Omental fat pad (tissue), 4 donors: ENCODE results near the gene CDT1. TPM values are rescaled to one million over a fixed set of nuclear protein-coding genes. Genes with fewer than 3 reads are reported as not detected.

Experiments
- ATAC-seq: fragments of 150-250 bp; one replicate; pipeline ENCODE4 v1.9.1; 2016; ENCODE audit warnings: mild to moderate bottlenecking, moderate library complexity; ENCODE audit not compliant: low FRiP score
- DNase-seq: peaks from one replicate; pipeline ENCODE4 v3.0.0-alpha.2; 2019; ENCODE audit warnings: low spot score
- total RNA-seq, 4 donors: library from RNA; depleted of rRNA; stranded (reverse); fragments of >200 nt; gene quantifications; one replicate each; pipeline ENCODE4 v1.1.0, GENCODE V29; 2016
- TF ChIP-seq, protein P1 (sequence below), 3 donors: fragments of 450-650 bp; IDR thresholded peaks; one replicate each; pipeline ENCODE4 v1.5.1; 2016 to 2017; ENCODE audit warnings: antibody characterized with exemption in 3 of 3, mild to moderate bottlenecking in 3 of 3, moderate library complexity in 2 of 3

The CDT1 gene
- total RNA-seq, 4 donors from 2014 or later, result 0.19 to 3.5 (median 1.6) TPM

DNA sequence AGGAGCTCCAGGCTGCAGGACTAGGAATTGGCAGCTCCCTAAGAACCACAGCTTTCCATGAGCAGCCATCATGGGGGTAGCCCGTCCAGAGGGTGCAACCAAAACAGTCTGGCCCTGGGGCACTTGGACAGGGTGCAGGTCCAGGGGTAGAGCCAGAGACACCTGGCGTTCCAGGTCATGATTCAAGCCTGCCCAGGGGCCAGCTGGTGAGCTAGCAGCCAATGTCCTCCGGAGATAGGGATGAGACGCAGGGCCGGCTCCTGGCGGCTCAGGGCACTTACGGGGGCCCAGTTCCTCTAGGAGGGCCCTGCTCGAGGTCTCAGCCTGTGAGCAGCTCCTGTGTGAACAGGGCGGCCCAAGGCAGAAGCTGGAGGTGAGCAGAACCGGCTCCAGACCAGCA lies 40.6 kb upstream of the CDT1 start:
- ATAC-seq, result no peak
- TF ChIP-seq, protein P1, sequence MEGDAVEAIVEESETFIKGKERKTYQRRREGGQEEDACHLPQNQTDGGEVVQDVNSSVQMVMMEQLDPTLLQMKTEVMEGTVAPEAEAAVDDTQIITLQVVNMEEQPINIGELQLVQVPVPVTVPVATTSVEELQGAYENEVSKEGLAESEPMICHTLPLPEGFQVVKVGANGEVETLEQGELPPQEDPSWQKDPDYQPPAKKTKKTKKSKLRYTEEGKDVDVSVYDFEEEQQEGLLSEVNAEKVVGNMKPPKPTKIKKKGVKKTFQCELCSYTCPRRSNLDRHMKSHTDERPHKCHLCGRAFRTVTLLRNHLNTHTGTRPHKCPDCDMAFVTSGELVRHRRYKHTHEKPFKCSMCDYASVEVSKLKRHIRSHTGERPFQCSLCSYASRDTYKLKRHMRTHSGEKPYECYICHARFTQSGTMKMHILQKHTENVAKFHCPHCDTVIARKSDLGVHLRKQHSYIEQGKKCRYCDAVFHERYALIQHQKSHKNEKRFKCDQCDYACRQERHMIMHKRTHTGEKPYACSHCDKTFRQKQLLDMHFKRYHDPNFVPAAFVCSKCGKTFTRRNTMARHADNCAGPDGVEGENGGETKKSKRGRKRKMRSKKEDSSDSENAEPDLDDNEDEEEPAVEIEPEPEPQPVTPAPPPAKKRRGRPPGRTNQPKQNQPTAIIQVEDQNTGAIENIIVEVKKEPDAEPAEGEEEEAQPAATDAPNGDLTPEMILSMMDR (IDR thresholded peaks at IDR 0.05), result no peak
- DNase-seq, result no peak

GRCh38 chr16:88763502-88764053 lies 40.0 kb upstream of the CDT1 start:
- TF ChIP-seq, protein P1 (IDR thresholded peaks at IDR 0.05), result no peak
- ATAC-seq (no peak), DNase-seq (no peak)

GRCh38 chr16:88764080-88764479 lies 39.5 kb upstream of the CDT1 start:
- DNase-seq (no peak), ATAC-seq (no peak)
- TF ChIP-seq, protein P1 (IDR thresholded peaks at IDR 0.05), result no peak

GRCh38 chr16:88764913-88765349 lies 38.7 kb upstream of the CDT1 start:
- DNase-seq (no peak), ATAC-seq (peak; percentile 13)
- TF ChIP-seq, protein P1 (IDR thresholded peaks at IDR 0.05), result no peak

GRCh38 chr16:88766975-88767374 lies 36.6 kb upstream of the CDT1 start:
- DNase-seq, result no peak
- ATAC-seq, result no peak
- TF ChIP-seq, protein P1 (IDR thresholded peaks at IDR 0.05), result no peak

GRCh38 chr16:88767546-88768070 lies 36.0 kb upstream of the CDT1 start:
- TF ChIP-seq, protein P1 (IDR thresholded peaks at IDR 0.05), result no peak
- DNase-seq, result no peak
- no peak for ATAC-seq

DNA sequence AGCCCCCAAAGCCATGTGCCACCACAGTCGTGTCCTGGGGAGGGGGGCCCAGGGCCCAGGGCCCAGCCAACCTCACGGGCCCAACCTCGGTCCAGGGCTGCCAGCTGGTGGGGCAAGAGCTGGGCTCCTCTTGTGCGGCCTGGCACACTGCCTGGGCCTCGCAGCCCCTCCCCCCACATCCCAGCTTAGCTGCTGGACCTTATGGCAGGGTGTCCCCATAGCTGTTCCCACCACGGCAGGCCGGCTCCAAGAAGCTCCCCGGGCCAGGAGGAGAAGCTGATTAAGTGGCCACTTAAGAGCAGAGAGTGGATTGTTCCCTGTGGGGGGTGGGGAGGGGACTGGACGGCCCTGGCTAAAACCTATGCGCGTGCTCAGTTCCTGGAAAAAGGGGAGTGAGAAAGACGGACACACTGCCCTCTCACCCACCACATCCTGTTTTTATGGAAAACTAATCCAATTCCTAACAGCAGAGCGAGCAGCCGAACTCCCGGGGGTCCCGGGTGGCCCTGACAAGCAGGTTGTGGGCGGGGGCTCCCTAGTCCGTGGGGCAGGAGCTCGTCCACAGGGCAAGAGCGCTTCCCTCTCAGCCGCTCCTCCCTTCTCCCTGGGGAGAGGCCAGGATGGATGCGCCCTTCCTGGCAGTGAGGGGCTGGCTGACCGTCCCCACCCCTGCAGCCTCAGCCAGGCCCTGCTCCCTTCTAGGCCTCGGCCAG lies 35.4 kb upstream of the CDT1 start:
- DNase-seq, result no peak
- TF ChIP-seq, protein P1 (IDR thresholded peaks at IDR 0.05), result no peak
- peak; percentile 37 for ATAC-seq
